Measurements from ENCODE around the gene HECW1. TPM values are rescaled to one million over a fixed set of nuclear protein-coding genes. Genes with fewer than 3 reads are reported as not detected.
A peak's percentile ranks its signal among the peaks of the same experiment; 100 is the strongest.

HECW1 gene
- total and polyA plus RNA-seq, 2 of the 13 experiments (the other 11 are each of a cell fraction or from before 2014, with no cell fraction given) = not detected

DNA sequence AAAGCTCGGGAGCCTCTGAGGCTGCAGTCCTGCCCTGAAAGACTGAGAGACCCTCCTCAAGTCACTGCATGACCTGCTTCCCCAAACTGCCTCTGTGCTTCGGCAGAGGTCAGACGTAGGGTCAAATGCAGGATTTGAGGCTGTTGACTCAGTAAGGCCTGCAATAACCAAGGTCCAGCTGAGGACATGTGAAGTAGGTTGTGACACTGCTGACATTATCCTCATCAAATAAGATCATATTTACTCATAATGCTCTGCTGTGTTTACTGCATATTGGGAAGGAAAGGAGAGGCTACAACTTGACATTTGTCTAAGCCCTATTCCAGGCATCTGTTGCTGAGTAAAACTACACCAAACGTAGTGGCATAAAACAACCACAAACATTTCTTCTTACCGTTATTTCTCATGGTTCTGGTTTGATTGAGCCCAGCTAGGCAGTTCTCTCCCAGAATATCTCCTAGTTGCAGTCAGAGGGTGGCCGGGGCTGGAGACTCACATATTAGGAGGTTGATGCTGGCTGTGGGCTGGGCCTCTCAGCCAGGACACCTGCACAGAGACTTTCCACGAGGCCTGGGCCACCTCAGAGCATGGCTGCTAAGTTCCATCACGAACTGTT lies 348.4 kb downstream of the HECW1 start (continued):
- TF ChIP-seq TBL1XR1 (IDR thresholded peaks at IDR 0.05; ENCODE audit: borderline replicate concordance, low read length, partially characterized antibody) (no peak), ZSCAN30 (CRISPR knock-in tag; IDR thresholded peaks at IDR 0.05) (no peak), ZNF7 (CRISPR knock-in tag; IDR thresholded peaks at IDR 0.05) (no peak), ZBTB42 (CRISPR knock-in tag; IDR thresholded peaks at IDR 0.05) (no peak), ARHGAP35 (CRISPR knock-in tag; IDR thresholded peaks at IDR 0.05; ENCODE audit: borderline replicate concordance) (no peak), TGIF2 (CRISPR knock-in tag; IDR thresholded peaks at IDR 0.05) (no peak), POLR2G (IDR thresholded peaks at IDR 0.05; ENCODE audit: low read depth, low read length) (no peak), MIXL1 (CRISPR knock-in tag; IDR thresholded peaks at IDR 0.05) (peak; percentile 30; the same call in 1 of the 2 replicates), ETV5 (CRISPR knock-in tag; IDR thresholded peaks at IDR 0.05; ENCODE audit: borderline replicate concordance) (peak; percentile 20; the same call in 1 of the 2 replicates), ZNF225 (CRISPR knock-in tag; IDR thresholded peaks at IDR 0.05) (no peak), PAF1 (CRISPR knock-in tag; IDR thresholded peaks at IDR 0.05) (no peak), ZKSCAN8 (CRISPR knock-in tag; IDR thresholded peaks at IDR 0.05; ENCODE audit: borderline replicate concordance) (no peak), EZH2 (conservative IDR thresholded peaks at IDR 0.05; ENCODE audit: low read depth, low read length) (no peak), MED13 (CRISPR knock-in tag; IDR thresholded peaks at IDR 0.05) (no peak), SAP130 (CRISPR knock-in tag; IDR thresholded peaks at IDR 0.05; ENCODE audit: low read depth) (0 out of 2 replicates have a peak, but pooled peaks have one; percentile 20), RFX1 (IDR thresholded peaks at IDR 0.05) (no peak), MED8 (CRISPR knock-in tag; IDR thresholded peaks at IDR 0.05; ENCODE audit: insufficient replicate concordance) (no peak)
- TF ChIP-seq, protein P1, sequence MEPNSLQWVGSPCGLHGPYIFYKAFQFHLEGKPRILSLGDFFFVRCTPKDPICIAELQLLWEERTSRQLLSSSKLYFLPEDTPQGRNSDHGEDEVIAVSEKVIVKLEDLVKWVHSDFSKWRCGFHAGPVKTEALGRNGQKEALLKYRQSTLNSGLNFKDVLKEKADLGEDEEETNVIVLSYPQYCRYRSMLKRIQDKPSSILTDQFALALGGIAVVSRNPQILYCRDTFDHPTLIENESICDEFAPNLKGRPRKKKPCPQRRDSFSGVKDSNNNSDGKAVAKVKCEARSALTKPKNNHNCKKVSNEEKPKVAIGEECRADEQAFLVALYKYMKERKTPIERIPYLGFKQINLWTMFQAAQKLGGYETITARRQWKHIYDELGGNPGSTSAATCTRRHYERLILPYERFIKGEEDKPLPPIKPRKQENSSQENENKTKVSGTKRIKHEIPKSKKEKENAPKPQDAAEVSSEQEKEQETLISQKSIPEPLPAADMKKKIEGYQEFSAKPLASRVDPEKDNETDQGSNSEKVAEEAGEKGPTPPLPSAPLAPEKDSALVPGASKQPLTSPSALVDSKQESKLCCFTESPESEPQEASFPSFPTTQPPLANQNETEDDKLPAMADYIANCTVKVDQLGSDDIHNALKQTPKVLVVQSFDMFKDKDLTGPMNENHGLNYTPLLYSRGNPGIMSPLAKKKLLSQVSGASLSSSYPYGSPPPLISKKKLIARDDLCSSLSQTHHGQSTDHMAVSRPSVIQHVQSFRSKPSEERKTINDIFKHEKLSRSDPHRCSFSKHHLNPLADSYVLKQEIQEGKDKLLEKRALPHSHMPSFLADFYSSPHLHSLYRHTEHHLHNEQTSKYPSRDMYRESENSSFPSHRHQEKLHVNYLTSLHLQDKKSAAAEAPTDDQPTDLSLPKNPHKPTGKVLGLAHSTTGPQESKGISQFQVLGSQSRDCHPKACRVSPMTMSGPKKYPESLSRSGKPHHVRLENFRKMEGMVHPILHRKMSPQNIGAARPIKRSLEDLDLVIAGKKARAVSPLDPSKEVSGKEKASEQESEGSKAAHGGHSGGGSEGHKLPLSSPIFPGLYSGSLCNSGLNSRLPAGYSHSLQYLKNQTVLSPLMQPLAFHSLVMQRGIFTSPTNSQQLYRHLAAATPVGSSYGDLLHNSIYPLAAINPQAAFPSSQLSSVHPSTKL (CRISPR knock-in tag; IDR thresholded peaks at IDR 0.05) = peak; percentile 88
- TF ChIP-seq, protein P2, sequence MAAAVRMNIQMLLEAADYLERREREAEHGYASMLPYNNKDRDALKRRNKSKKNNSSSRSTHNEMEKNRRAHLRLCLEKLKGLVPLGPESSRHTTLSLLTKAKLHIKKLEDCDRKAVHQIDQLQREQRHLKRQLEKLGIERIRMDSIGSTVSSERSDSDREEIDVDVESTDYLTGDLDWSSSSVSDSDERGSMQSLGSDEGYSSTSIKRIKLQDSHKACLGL (CRISPR knock-in tag; IDR thresholded peaks at IDR 0.05) = no peak
- TF ChIP-seq, protein P3, sequence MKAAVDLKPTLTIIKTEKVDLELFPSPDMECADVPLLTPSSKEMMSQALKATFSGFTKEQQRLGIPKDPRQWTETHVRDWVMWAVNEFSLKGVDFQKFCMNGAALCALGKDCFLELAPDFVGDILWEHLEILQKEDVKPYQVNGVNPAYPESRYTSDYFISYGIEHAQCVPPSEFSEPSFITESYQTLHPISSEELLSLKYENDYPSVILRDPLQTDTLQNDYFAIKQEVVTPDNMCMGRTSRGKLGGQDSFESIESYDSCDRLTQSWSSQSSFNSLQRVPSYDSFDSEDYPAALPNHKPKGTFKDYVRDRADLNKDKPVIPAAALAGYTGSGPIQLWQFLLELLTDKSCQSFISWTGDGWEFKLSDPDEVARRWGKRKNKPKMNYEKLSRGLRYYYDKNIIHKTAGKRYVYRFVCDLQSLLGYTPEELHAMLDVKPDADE (CRISPR knock-in tag; IDR thresholded peaks at IDR 0.05) = no peak
- TF ChIP-seq, protein P4, sequence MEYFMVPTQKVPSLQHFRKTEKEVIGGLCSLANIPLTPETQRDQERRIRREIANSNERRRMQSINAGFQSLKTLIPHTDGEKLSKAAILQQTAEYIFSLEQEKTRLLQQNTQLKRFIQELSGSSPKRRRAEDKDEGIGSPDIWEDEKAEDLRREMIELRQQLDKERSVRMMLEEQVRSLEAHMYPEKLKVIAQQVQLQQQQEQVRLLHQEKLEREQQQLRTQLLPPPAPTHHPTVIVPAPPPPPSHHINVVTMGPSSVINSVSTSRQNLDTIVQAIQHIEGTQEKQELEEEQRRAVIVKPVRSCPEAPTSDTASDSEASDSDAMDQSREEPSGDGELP (IDR thresholded peaks at IDR 0.05; ENCODE audit: borderline replicate concordance, low read depth) = peak; percentile 59; the same call in 1 of the 2 replicates

Measured in HepG2 (cell line).